Mesenchymal stem cell (in vitro differentiated cells and primary cell): ENCODE measurements around the gene ASXL1.

Experiments used
- DNase-seq: peaks from one replicate; pipeline ENCODE4 v3.0.0-alpha.2; 2013
- H2AFZ ChIP-seq: one replicate; pipeline ENCODE4 v1.6.1; 2013; ENCODE audit warnings: low read depth, mild to moderate bottlenecking, control low read depth, inconsistent platforms, low read length, moderate library complexity
- H2AK5ac ChIP-seq: 2 replicates; pipeline ENCODE4 v1.6.1; 2013; ENCODE audit warnings: low read length, moderate library complexity, mild to moderate bottlenecking, inconsistent platforms; ENCODE audit not compliant: severe bottlenecking
- H2BK120ac ChIP-seq: one replicate; pipeline ENCODE4 v1.6.1; 2013; ENCODE audit warnings: low read depth, mild to moderate bottlenecking, inconsistent platforms, low read length, moderate library complexity
- H2BK12ac ChIP-seq, 2 experiments: one replicate each; pipeline ENCODE4 v1.6.1; 2013; ENCODE audit warnings: inconsistent platforms in 2 of 2, low read length in 2 of 2, mild to moderate bottlenecking in 2 of 2, moderate library complexity in 2 of 2, control low read depth in 1 of 2
- H2BK15ac ChIP-seq: one replicate; pipeline ENCODE4 v1.6.1; 2013; ENCODE audit warnings: mild to moderate bottlenecking, low read depth, inconsistent platforms; ENCODE audit not compliant: poor library complexity, severe bottlenecking
- H2BK5ac ChIP-seq: 2 replicates; pipeline ENCODE4 v1.6.1; 2013; ENCODE audit warnings: low read depth, mild to moderate bottlenecking, low read length, control low read depth, inconsistent platforms; ENCODE audit not compliant: poor library complexity, severe bottlenecking
- H3K14ac ChIP-seq, 2 experiments: one replicate each; pipeline ENCODE4 v1.6.1; 2013; ENCODE audit warnings: inconsistent platforms in 2 of 2, low read length in 2 of 2, control low read depth in 1 of 2, mild to moderate bottlenecking in 1 of 2, moderate library complexity in 1 of 2
- H3K18ac ChIP-seq, 2 experiments: one replicate each; pipeline ENCODE4 v1.6.1; 2013; ENCODE audit warnings: inconsistent platforms in 2 of 2, low read length in 2 of 2, control low read depth in 1 of 2, low read depth in 1 of 2, mild to moderate bottlenecking in 1 of 2
- H3K23ac ChIP-seq, 2 experiments: one replicate each; pipeline ENCODE4 v1.6.1; 2013; ENCODE audit warnings: inconsistent platforms in 2 of 2, low read length in 2 of 2, mild to moderate bottlenecking in 2 of 2, moderate library complexity in 2 of 2, control low read depth in 1 of 2
- H3K27ac ChIP-seq: 2 replicates; pipeline ENCODE4 v1.5.1; 2013; ENCODE audit warnings: mild to moderate bottlenecking, moderate library complexity, low read length, control low read depth, inconsistent platforms; ENCODE audit not compliant: poor library complexity, severe bottlenecking
- H3K27me3 ChIP-seq, 2 experiments: 2 replicates each; pipeline versions ENCODE4 v1.6.1 to v1.7.0; 2013; ENCODE audit warnings: low read length in 2 of 2, mild to moderate bottlenecking in 2 of 2, moderate library complexity in 2 of 2, control low read depth in 1 of 2, inconsistent platforms in 1 of 2; ENCODE audit not compliant: control insufficient read depth in 1 of 2, insufficient read depth in 1 of 2
- H3K36me3 ChIP-seq, 2 experiments: 2 replicates each; pipeline versions ENCODE4 v1.6.1 to v1.7.0; 2013; ENCODE audit warnings: low read length in 2 of 2, control low read depth in 1 of 2, inconsistent platforms in 1 of 2, low read depth in 1 of 2, mild to moderate bottlenecking in 1 of 2; ENCODE audit not compliant: insufficient read depth in 2 of 2, control insufficient read depth in 1 of 2
- H3K4ac ChIP-seq, 2 experiments: one replicate each; pipeline ENCODE4 v1.6.1; 2013; ENCODE audit warnings: inconsistent platforms in 2 of 2, low read length in 2 of 2, mild to moderate bottlenecking in 2 of 2, moderate library complexity in 2 of 2, control low read depth in 1 of 2, low read depth in 1 of 2
- H3K4me1 ChIP-seq: 2 replicates; pipeline ENCODE4 v1.6.1; 2013; ENCODE audit warnings: low read depth, low read length, control low read depth; ENCODE audit not compliant: control insufficient read depth, insufficient read depth
- H3K4me2 ChIP-seq: 2 replicates; pipeline ENCODE4 v1.6.1; 2013; ENCODE audit warnings: low read length, mild to moderate bottlenecking, inconsistent platforms; ENCODE audit not compliant: poor library complexity, severe bottlenecking
- H3K4me3 ChIP-seq, 2 experiments: 2 replicates each; pipeline versions ENCODE4 v1.5.1 to v1.7.0; 2013; ENCODE audit warnings: low read length in 2 of 2, mild to moderate bottlenecking in 2 of 2, control low read depth in 1 of 2, low read depth in 1 of 2; ENCODE audit not compliant: insufficient read depth in 1 of 2
- H3K79me1 ChIP-seq: replicated peaks from 2 replicates; pipeline ENCODE4 v1.6.1; 2013; ENCODE audit warnings: mild to moderate bottlenecking, control low read depth, low read length, inconsistent platforms; ENCODE audit not compliant: poor library complexity, severe bottlenecking
- H3K9ac ChIP-seq: 2 replicates; pipeline ENCODE4 v1.7.0; 2013; ENCODE audit warnings: mild to moderate bottlenecking, low read length, moderate library complexity
- H3K9me3 ChIP-seq: 2 replicates; pipeline ENCODE4 v1.7.0; 2013; ENCODE audit warnings: mild to moderate bottlenecking, low read length; ENCODE audit not compliant: control insufficient read depth
- H4K8ac ChIP-seq: one replicate; pipeline ENCODE4 v1.6.1; 2013; ENCODE audit warnings: inconsistent platforms, mild to moderate bottlenecking, low read length, moderate library complexity
- H4K91ac ChIP-seq: one replicate; pipeline ENCODE4 v1.6.1; 2013; ENCODE audit warnings: mild to moderate bottlenecking, low read length, inconsistent platforms
- WGBS: methylation state at CpG from one replicate; pipeline ENCODE4 v1.1.7; 2013; ENCODE audit warnings: mixed read lengths; 5-methylcytosine and 5-hydroxymethylcytosine counted together

ASXL1 gene

DNA sequence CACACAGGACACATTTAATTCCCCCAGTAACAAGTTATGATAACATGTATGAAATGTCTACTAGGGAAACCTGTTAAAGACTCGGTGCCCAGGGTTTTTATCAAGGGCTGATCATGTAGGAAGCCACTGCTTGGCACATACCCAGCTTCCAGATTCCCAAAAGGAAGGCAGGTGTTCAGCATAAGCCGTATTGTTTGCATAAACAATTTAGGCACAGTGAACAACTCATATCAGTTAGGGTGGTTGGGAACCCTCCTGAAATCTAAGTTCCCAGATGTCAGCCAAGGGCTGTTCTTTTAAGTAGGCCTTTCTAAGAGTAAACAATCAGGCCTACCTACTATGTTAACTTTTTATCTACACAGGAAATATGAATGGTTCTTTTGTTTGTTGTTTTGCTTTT, 74.1 kb downstream of the ASXL1 start:
- no peak overlapping the region for H3K4ac ChIP-seq
- H3K18ac ChIP-seq = no peak overlapping the region
- no peak overlapping the region for H2BK5ac ChIP-seq
- no peak for DNase-seq
- no peak overlapping the region for H2AK5ac ChIP-seq
- no peak overlapping the region for H3K23ac ChIP-seq
- no peaks in the 10 kb centered on the region for H3K27me3 ChIP-seq
- H3K9ac ChIP-seq = no peak overlapping the region
- no peak overlapping the region for H2BK12ac ChIP-seq
- no peak overlapping the region for H2BK120ac ChIP-seq
- H3K14ac ChIP-seq = no peak overlapping the region
- no peak overlapping the region for H4K91ac ChIP-seq
- peaks cover 2% of the 10 kb centered on the region for H3K4me1 ChIP-seq
- no peak overlapping the region for H3K4me2 ChIP-seq
- H2AFZ ChIP-seq = no peak overlapping the region
- no peak overlapping the region for H3K4me3 ChIP-seq
- peaks cover 74 to 98% of the 10 kb centered on the region in 2 experiments for H3K36me3 ChIP-seq
- no peak overlapping the region for H3K27ac ChIP-seq
- peaks cover 71% of the 10 kb centered on the region for H3K79me1 ChIP-seq
- no peak overlapping the region for H4K8ac ChIP-seq
- WGBS = 100% methylated on average over 2 of the region's 2 CpGs
- H2BK15ac ChIP-seq = no peak overlapping the region
- no peaks in the 10 kb centered on the region for H3K9me3 ChIP-seq

DNA sequence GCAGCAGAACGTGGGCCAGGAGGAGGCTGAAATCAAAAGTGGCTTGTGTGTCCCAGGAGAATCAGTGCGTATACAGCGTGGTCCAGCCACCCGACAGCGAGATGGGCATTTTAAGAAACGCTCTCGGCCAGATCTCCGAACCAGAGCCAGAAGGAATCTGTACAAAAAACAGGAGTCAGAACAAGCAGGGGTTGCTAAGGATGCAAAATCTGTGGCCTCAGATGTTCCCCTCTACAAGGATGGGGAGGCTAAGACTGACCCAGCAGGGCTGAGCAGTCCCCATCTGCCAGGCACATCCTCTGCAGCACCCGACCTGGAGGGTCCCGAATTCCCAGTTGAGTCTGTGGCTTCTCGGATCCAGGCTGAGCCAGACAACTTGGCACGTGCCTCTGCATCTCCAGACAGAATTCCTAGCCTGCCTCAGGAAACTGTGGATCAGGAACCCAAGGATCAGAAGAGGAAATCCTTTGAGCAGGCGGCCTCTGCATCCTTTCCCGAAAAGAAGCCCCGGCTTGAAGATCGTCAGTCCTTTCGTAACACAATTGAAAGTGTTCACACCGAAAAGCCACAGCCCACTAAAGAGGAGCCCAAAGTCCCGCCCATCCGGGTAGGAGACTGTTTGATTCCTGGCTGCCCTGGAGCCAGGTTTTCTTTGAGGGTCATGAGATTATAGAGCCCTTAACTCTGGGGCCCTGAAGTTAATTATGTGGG, 75.3 kb downstream of the ASXL1 start:
- no peak overlapping the region for H2BK15ac ChIP-seq
- no peaks in the 10 kb centered on the region for H3K9me3 ChIP-seq
- H3K9ac ChIP-seq = no peak overlapping the region
- H3K18ac ChIP-seq = no peak overlapping the region
- WGBS = 96% methylated on average over 20 of the region's 20 CpGs
- no peak overlapping the region for H3K4me3 ChIP-seq
- no peak overlapping the region for H3K27ac ChIP-seq
- no peak overlapping the region for H2AFZ ChIP-seq
- no peak overlapping the region for H3K4ac ChIP-seq
- no peak overlapping the region for H3K14ac ChIP-seq
- peaks cover 78 to 98% of the 10 kb centered on the region in 2 experiments for H3K36me3 ChIP-seq
- no peak overlapping the region for H2BK5ac ChIP-seq
- H2BK12ac ChIP-seq = no peak overlapping the region
- no peak overlapping the region for H4K8ac ChIP-seq
- no peak for DNase-seq
- no peak overlapping the region for H2AK5ac ChIP-seq
- peaks cover 74% of the 10 kb centered on the region for H3K79me1 ChIP-seq
- no peak overlapping the region for H3K23ac ChIP-seq
- no peaks in the 10 kb centered on the region for H3K27me3 ChIP-seq
- H3K4me1 ChIP-seq = peaks cover 4% of the 10 kb centered on the region
- H4K91ac ChIP-seq = no peak overlapping the region
- H3K4me2 ChIP-seq = no peak overlapping the region
- no peak overlapping the region for H2BK120ac ChIP-seq

DNA sequence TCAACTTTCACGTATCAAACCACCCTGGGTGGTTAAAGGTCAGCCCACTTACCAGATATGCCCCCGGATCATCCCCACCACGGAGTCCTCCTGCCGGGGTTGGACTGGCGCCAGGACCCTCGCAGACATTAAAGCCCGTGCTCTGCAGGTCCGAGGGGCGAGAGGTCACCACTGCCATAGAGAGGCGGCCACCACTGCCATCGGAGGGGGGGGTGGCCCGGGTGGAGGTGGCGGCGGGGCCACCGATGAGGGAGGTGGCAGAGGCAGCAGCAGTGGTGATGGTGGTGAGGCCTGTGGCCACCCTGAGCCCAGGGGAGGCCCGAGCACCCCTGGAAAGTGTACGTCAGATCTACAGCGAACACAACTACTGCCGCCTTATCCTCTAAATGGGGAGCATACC, 76.3 kb downstream of the ASXL1 start:
- WGBS = 98% methylated on average over 19 of the region's 19 CpGs

DNA sequence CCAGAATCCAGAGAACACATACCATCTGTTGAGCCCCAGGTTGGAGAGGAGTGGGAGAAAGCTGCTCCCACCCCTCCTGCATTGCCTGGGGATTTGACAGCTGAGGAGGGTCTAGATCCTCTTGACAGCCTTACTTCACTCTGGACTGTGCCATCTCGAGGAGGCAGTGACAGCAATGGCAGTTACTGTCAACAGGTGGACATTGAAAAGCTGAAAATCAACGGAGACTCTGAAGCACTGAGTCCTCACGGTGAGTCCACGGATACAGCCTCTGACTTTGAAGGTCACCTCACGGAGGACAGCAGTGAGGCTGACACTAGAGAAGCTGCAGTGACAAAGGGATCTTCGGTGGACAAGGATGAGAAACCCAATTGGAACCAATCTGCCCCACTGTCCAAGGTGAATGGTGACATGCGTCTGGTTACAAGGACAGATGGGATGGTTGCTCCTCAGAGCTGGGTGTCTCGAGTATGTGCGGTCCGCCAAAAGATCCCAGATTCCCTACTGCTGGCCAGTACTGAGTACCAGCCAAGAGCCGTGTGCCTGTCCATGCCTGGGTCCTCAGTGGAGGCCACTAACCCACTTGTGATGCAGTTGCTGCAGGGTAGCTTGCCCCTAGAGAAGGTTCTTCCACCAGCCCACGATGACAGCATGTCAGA, 77.4 kb downstream of the ASXL1 start:
- Histone ChIP-seq H4K91ac (no peak overlapping the region), H3K9me3 (no peaks in the 10 kb centered on the region), H3K23ac (no peak overlapping the region), H3K14ac (no peak overlapping the region), H2BK15ac (no peak overlapping the region), H2BK12ac (no peak overlapping the region), H2BK5ac (no peak overlapping the region), H2BK120ac (no peak overlapping the region), H3K18ac (no peak overlapping the region), H4K8ac (no peak overlapping the region), H2AK5ac (no peak overlapping the region), H3K4me2 (no peak overlapping the region), H3K4me1 (peaks cover 4% of the 10 kb centered on the region), H3K27me3 (no peaks in the 10 kb centered on the region), H3K4me3 (no peak overlapping the region), H3K79me1 (peaks cover 78% of the 10 kb centered on the region), H3K27ac (no peak overlapping the region), H3K36me3 (peaks cover 79 to 89% of the 10 kb centered on the region in 2 experiments), H2AFZ (no peak overlapping the region), H3K9ac (no peak overlapping the region), H3K4ac (no peak overlapping the region)
- no peak for DNase-seq
- 99% methylated on average over 12 of the region's 12 CpGs for WGBS

More for the DNA sequence above, 76.3 kb downstream of the ASXL1 start:
- Histone ChIP-seq H2BK12ac (no peak overlapping the region), H2BK120ac (no peak overlapping the region), H3K4ac (no peak overlapping the region), H2AK5ac (no peak overlapping the region), H3K14ac (no peak overlapping the region), H4K8ac (no peak overlapping the region), H3K4me1 (peaks cover 4% of the 10 kb centered on the region), H2BK15ac (no peak overlapping the region), H3K79me1 (peaks cover 76% of the 10 kb centered on the region), H3K27ac (no peak overlapping the region), H3K9me3 (no peaks in the 10 kb centered on the region), H2AFZ (no peak overlapping the region), H4K91ac (no peak overlapping the region), H3K9ac (no peak overlapping the region), H3K27me3 (no peaks in the 10 kb centered on the region), H3K18ac (no peak overlapping the region), H3K23ac (no peak overlapping the region), H3K4me2 (no peak overlapping the region), H3K4me3 (no peak overlapping the region), H2BK5ac (no peak overlapping the region), H3K36me3 (peaks cover 76 to 95% of the 10 kb centered on the region in 2 experiments)
- no peak for DNase-seq
